GM20431 (cell line): ENCODE measurements around the gene KNOP1.
"Not testable (repeated sequence)": the region's sequence is repeated elsewhere in the genome, so short reads cannot be mapped to it uniquely, and the experiment has no call there.

Source experiments
- in situ Hi-C: fragments of 300-500 bp; cut with MseI, MboI; formaldehyde crosslinking; loops from one replicate; pipeline ENCODE4 v1.15.0; 2020; ENCODE audit warnings: low sequenced_read_pairs; ENCODE audit not compliant: unreplicated experiment

Gene KNOP1

DNA sequence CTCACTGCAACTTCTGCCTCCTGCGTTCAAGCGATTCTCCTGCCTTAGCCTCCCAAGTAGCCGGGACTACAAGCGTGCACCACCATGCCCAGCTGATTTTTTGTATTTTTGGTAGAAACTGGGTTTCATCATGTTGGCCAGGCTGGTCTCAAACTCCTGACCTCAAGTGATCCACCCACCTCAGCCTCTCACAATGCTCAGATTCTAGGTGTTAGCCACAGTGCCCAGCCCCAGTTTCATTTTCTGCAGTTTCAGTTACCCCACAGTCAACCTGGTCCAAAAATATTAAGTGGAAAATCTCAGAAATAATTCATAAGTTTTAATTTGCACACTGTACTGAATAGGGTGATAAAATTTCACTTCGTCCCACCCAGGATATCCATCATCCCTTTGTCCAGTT, 28.7 kb downstream of the KNOP1 start:
- in situ Hi-C loops = no loop called here

DNA sequence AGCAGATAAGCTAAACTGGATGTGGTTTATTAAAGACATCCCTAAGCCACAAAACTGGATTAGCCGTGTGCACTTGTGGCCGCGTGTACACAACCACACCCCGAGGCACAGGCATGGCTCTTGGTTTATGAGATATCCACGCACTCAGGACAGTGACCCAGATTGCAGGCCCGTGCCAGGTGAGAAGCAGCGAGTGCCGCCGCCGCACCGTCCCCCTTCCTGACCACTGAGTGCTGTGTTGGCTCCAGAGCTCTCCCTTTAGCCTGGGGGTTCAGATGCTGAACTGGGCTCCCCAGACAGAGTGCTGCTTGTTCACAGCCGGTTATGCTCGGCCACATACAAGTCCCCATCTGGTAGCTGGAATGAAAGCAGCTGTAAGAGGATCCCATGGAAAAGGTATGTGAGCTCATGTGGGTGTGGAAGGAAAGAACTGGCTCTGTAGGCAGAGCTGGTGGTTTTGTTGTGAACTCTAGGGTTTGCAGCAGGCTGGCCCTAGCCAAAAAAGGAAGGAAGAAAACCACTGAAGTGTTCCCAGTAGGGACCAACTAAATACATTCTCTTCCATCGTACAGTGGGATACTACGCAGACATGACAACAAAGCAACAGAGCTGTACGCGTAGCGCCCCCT, 29.5 kb downstream of the KNOP1 start:
- in situ Hi-C loops = no loop called here

DNA sequence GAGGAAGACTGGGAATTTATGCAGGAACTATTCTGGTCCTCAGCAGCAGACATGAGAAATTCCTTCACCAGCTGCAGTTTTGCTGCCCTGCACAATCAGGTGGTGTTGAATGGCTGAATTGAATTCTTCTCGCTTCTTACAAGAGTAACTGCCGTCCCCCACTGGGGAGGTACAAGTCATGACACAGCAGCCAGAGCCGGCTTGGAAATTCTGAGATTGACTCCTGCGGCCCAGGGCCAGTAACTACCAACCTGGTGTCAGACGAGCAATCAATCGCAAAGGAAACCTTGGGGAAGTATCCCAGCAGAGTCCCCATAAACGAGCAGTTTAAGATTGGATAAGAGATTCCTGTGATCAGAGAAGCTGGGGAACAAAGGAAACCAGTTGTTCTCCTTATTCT, 30.7 kb downstream of the KNOP1 start:
- in situ Hi-C loops = no loop called here

DNA sequence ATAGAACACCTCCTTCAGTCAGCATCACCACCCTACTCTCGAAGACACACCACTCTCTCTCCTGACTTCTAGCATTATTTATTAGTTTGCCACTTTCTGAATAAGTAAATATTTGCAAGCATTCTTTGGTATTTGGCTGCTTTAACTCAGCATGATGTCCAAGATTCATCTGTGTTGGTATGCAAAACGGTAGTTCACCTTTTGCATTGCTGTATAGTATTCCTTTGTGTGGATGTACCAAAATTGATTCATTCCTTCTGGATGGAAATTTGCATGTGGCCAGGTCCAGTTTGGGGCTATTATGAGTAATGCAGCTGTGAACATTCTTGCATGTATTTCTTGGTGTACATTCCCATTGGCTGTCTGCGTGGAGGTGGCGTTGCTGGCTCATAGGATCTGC, 32.9 kb downstream of the KNOP1 start:
- in situ Hi-C loops = no loop called here

- in situ Hi-C loops = no loop called here
These were observed 34.4 kb downstream of the KNOP1 start for GRCh38 chr16:19683453-19684236.

DNA sequence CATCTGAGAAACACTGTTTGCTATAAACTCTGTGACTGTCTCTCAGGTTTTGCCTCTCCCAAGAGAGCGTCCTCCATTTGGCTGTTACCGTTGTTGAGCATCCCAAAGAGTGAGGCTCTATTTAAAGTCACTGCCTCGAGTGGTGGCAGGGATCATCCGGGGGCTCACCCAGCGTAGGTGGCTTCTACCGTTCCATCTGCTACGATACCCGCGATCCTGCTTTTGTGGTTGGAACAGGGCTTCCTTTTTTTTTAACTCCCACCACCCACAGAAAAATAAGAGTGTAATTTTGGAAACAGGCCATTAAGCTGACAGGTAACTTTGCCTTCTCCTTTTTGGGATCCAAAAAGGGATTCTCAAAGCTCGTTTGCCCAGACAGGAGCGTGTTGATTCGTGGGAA, 36.4 kb downstream of the KNOP1 start:
- in situ Hi-C loops = no loop called here

DNA sequence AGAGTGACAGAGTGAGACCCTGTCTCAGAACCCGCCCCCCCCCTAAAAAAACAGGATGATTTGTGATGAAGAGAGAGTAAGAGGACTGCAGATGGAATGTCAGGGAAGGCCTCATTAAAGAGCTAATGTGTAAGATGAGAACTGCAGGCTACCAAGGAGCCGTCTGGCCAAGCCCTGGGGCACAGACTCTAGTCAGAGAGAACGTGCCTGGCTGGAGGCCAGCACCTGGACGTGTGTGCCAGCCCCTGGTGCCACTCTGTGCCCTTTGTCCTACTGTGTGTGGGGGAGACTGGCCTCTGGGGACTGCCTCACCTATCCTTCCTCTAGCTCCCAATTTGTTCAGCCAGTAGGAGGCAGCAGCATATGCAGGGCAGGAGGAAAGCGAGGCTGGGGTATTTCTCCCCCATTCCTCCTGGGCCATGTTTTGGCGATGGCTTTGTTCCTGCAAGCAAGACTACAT, 37.1 kb downstream of the KNOP1 start:
- in situ Hi-C loops = no loop called here

DNA sequence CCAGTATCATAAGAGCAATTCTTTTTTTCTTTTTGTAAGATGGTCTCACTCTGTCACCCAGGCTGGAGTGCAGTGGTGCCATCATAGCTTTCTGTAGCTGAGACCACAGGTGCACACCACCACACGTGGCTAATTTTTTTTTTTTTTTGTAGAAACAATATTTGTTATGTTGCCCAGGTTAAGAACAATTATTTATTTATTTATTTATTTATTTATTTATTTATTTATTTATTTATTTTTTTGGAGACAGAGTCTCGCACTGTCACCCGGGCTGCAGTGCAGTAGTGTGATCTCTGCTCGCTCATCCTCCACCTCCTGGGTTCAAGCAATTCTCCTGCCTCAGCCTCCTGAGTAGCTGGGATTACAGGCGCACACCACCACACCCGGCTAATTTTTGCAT, 38.7 kb downstream of the KNOP1 start:
- in situ Hi-C loops = not testable (repeated sequence)

DNA sequence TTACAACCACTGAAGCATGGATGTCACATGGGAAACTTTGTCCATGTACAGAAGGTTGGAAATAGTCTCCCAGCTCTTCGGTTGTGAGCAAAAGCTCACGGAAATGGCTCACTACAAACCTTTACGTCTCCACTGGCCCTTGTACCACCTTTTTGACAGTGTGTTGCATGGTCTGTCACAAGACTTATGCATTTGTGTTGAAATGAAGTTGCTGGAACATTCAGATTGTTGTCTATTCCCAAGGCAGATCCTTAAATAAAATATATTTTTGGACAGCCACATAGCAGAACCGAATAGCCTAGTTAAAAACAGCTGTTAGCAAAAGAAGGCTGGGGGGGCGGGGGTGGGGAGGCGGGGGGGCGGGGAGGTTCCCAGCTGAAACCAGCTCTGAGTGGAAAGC, 39.2 kb downstream of the KNOP1 start:
- in situ Hi-C loops = no loop called here

DNA sequence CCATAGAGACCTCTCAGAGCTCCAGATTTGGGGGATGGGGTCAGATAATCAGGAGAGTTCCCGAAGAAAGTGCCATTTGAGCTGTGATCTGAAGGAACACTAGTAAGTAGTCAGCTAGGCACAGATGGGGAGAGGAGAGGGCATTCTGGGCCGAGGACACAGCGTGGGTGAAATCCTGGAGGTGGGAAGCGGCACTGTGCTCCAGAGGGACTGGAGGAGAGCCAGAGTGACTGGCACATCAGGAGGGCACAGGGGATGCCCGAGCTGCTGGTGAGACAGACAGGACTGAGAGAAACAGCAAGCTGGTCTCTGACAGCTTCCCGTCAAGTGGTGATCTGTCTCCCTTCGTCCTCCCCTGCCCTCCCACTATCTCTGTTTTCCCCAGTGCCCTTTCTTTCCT, 40.6 kb downstream of the KNOP1 start:
- in situ Hi-C loops = no loop called here

GRCh38 chr16:19674485-19674884, 43.5 kb downstream of the KNOP1 start:
- in situ Hi-C loops = no loop called here

DNA sequence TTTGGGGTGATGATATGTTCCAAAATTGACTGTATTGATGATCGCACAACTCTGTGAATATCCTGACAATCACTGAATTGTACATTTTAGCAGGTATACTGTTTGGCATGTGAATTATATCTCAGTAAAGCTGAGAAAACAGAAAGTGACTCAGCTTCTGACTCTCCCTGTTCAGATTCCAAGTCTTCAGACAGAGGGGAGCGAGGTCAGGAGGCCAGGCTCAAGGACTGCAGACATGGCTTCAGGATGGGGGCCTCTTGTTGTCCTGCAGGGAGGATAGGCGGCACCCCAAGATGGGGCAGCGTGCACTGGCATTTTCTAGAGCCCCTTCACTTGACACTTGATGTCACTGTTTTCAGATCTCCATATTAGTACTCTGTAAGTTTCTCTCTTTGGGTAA, 45.6 kb downstream of the KNOP1 start:
- in situ Hi-C loops = no loop called here

- in situ Hi-C loops = no loop called here
These were observed 51.5 kb downstream of the KNOP1 start for GRCh38 chr16:19666477-19666876.

- in situ Hi-C loops = not testable (repeated sequence)
These were observed 52.7 kb downstream of the KNOP1 start for GRCh38 chr16:19665313-19665712.

- in situ Hi-C loops = no loop called here
These were observed 53.9 kb downstream of the KNOP1 start for GRCh38 chr16:19664166-19664565.

- in situ Hi-C loops = no loop called here
These were observed 55.7 kb downstream of the KNOP1 start for GRCh38 chr16:19662351-19662750.

DNA sequence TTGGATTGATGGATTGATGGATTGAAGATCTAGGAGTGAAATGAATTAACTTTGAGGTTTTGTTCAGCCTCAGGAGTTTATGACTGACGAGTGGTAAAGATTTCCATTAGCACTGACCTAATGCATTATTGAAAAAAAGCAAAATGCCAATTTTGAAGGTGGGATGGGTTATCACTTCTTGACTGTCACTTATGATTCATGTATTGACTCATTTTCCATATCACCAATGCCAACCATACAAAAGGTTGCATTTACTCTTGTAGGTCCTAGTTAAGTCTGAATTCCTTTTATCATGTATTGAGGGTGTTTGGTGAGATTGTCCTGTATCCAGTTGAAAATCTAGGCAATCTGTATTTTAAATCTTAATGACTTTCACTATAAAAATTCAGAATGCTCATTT, 57.6 kb downstream of the KNOP1 start:
- in situ Hi-C loops = no loop called here

- in situ Hi-C loops = no loop called here
These were observed 58.5 kb downstream of the KNOP1 start for GRCh38 chr16:19659554-19659953.

- in situ Hi-C loops = no loop called here
These were observed 60.2 kb downstream of the KNOP1 start for GRCh38 chr16:19657831-19658230.

DNA sequence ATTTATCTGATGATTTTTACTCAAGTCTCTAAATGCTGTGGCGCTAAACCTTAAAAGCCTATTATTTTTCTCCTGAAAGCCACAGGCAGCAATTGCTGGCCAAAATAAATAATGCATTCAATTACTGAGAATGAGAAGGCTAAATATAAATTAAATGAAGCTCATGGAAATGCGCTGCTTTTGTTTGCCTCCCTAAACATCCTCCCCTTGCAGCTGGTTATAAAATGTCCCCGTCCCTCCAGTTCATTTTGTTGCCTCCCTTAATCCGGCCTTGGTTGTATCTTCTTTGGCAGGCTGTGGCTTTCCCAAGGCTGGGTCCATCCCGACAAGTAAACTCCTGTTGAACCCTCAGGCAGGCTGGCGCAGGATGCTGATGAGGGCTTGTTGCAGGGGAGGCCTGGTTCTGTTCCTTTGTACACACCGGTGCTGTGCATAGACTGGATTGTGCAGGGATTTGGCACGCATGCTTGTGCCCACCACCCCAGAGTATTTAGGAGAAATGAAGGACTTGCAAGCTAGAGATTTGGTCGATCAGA, 62.7 kb downstream of the KNOP1 start:
- in situ Hi-C loops = no loop called here

DNA sequence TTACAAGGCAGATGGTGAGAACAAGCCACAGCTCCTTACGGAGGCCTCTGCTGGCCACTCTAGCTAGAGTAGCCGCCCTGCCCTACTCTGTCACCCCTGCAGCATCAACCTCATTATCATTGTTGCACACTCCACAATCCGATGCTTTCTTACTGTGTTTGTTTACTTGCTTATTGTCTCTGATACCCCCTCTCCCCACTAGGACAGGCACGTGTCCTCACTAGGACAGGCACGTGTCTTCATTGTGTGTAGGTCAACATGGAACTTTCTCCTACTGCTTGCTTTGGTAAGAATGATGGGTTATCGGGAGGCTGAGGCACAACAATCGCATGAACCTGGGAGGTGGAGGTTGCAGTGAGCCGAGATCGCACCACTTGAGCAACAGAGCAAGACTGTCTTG, 63.9 kb downstream of the KNOP1 start:
- in situ Hi-C loops = no loop called here
